Hindlimb muscle (tissue), 1 donor: ENCODE results near the gene FNBP1L. TPM values are rescaled to one million over a fixed set of nuclear protein-coding genes. Genes with fewer than 3 reads are reported as not detected.
"Not testable (repeated sequence)": the region's sequence is repeated elsewhere in the genome, so short reads cannot be mapped to it uniquely, and the experiment has no call there.

ENCODE experiments used
- DNase-seq: peaks from one replicate; pipeline ENCODE4 v3.0.0-alpha.2; 2013
- polyA plus RNA-seq: library from polyadenylated mRNA; unstranded; fragments of 120-200 nt; gene quantifications from one replicate; pipeline ENCODE4 v1.2.1, GENCODE V29; 2013; ENCODE audit not compliant: insufficient read length

The FNBP1L gene
- polyA plus RNA-seq, 1 donor = 44.1 TPM

GRCh38 chr1:93574991-93575390, 127.1 kb downstream of the FNBP1L start:
- DNase-seq = no peak

GRCh38 chr1:93575621-93576284, 127.8 kb downstream of the FNBP1L start:
- DNase-seq = peak; percentile 64

- DNase-seq = peak; percentile 88
Observed at GRCh38 chr1:93576346-93576745, 128.4 kb downstream of the FNBP1L start.

- DNase-seq = no peak
Observed at GRCh38 chr1:93576746-93577145, 128.8 kb downstream of the FNBP1L start.

GRCh38 chr1:93577536-93578432, 129.9 kb downstream of the FNBP1L start:
- DNase-seq = no peak

- DNase-seq = no peak
Observed at GRCh38 chr1:93578433-93578830, 130.5 kb downstream of the FNBP1L start.

GRCh38 chr1:93578911-93579825, 131.2 kb downstream of the FNBP1L start:
- no peak for DNase-seq

GRCh38 chr1:93579891-93580290, 132.0 kb downstream of the FNBP1L start:
- DNase-seq = no peak

- DNase-seq = no peak
Observed at GRCh38 chr1:93581917-93582850, 134.3 kb downstream of the FNBP1L start.

- no peak for DNase-seq
Observed at GRCh38 chr1:93584261-93585003, 136.5 kb downstream of the FNBP1L start.

- no peak for DNase-seq
Observed at GRCh38 chr1:93585059-93585966, 137.4 kb downstream of the FNBP1L start.

GRCh38 chr1:93587354-93587753, 139.4 kb downstream of the FNBP1L start:
- no peak for DNase-seq

- DNase-seq = no peak
Observed at GRCh38 chr1:93588206-93588605, 140.3 kb downstream of the FNBP1L start.

- no peak for DNase-seq
Observed at GRCh38 chr1:93588955-93589354, 141.0 kb downstream of the FNBP1L start.

- not testable (repeated sequence) for DNase-seq
Observed at GRCh38 chr1:93591291-93591675, 143.4 kb downstream of the FNBP1L start.

- no peak for DNase-seq
Observed at GRCh38 chr1:93591676-93592550, 144.0 kb downstream of the FNBP1L start.

- no peak for DNase-seq
Observed at GRCh38 chr1:93592551-93592949, 144.6 kb downstream of the FNBP1L start.

- no peak for DNase-seq
Observed at GRCh38 chr1:93593854-93594602, 146.1 kb downstream of the FNBP1L start.
